Stimulated activated CD4-positive, alpha-beta T cell treated with anti-CD3 and anti-CD28 coated beads, Interleukin-15, amount 100 ng/mL, for 1 hour (primary cell): ENCODE results near the gene BMP7.

Source experiments
- DNase-seq, 2 donors: peaks; one replicate each; pipeline ENCODE4 v3.0.0-alpha.2; 2020; ENCODE audit warnings: low read depth in 1 of 2, low spot score in 1 of 2

BMP7 gene

DNA sequence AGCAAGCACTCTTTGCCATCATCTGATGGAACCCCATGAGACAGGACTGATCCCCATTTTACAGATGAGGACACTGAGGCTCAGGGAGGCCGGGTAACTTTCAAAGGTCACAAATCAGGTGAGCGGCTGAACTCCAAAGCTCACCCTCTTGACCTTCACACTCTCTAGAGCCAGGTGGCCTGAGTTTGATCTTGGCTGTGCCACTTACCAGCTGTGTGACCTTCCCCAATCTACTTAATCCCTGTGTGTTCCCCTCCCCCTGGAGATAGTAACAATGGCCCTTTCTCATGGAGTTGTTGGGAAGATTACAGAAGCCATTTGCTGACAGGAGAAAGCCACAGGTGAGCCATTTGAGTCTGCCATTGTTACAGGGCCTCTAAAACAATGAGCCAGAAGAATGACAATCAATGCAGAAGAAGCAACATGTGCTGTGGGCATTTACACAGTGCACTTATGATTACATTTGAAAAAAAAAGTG is 34.5 kb downstream of the BMP7 start:
- DNase-seq = no peak

DNA sequence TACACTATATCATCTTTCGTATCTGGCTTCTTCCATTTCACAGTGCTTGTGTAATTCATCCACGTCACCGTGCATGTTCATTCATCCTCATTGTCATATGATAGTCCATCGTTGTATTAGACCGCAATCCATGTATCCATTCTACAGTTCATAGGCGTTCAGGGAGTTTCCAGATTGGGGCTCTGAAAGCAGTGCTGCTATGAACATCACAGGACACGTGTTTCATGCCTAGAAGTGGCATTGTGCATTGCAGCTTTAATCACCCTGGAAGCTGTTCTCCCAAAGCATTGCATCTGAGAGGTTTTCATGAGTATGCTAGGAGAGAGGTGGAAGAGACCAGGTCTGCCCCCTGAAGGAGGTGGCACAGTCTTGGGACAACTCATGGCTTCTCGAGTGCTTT is 35.3 kb downstream of the BMP7 start:
- no peak for DNase-seq

DNA sequence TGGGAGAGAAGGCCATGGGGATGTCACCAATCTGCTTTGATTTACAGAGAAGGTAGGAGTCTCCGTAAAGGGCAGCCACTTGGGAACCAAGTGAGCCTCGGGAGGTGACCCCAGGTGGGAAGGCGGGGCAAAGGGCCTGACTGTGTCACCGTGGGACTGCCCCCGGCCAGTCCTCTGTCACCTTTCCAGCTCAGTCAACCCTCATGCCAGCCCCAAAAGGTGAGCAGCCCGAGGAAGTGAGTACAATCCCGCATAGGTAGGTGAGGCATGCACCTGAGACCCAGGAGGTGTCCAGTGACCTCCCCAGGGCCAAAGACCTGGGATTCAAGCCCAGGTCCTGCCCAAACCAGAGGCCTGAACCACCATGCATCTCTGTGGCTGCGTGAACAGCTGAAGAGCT is 36.2 kb downstream of the BMP7 start:
- no peak for DNase-seq

DNA sequence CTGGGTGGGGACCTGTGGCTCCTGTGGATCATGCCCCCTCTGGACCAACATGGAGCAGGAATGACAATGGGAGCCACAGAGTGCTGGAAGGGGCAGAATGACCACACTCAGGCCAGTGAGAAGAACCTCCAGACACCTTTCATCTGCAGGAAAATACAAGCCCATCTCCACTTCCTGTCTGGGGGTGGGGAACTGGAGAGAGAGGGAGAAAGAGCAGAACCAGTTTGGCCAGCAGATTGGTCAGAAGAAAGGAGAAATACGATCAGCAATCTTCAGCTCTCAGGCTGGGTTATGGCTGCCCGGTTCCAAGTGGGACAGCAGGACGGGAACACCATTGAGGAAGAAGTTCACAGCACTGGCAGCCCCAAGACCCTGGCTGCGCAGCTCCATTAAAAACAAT is 37.0 kb downstream of the BMP7 start:
- no peak for DNase-seq

DNA sequence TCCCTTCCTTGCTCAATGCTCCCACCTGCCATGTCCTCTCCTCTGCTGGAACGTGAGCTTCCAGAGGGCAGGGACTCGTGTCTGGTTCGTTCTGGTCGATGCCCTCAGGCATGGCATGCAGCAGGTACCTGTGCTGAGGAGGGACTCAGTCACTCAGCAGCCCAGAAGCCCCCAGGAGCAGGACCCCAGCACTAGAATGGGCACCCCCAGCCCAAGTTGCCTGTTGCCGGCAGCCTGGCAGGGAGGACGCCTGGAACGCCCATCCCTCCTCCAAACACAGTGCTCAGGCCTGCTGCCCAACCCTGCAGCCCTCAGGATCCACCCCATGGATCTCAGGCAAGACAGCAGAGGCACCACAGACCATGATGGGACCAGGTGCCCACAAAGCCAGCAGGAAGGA is 40.6 kb downstream of the BMP7 start:
- DNase-seq = no peak

DNA sequence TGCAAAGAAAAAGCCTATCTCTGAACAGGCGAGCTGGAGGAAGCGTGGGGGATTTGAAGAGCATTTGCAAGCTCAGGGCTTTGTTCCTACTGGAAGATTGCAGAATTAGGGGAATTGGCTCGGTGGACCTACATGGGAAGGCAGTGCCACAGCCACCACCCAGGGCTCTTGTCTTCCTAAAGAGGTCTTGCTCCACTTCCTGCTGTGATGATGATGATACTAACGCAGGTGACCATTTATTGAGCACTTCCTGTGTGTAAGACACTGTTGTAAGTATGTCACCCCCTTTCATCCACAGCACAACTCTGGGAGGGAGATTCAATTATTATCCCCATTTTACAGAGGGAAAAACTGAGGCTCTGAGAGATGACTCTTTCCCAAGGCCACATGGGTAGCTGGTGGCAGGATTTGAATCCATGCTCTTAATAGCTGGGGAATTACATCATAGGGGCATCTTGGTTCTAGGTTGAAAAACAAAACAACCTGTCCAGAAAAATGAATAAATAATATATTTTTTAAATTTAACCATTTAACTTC is 41.2 kb downstream of the BMP7 start:
- DNase-seq = no peak

DNA sequence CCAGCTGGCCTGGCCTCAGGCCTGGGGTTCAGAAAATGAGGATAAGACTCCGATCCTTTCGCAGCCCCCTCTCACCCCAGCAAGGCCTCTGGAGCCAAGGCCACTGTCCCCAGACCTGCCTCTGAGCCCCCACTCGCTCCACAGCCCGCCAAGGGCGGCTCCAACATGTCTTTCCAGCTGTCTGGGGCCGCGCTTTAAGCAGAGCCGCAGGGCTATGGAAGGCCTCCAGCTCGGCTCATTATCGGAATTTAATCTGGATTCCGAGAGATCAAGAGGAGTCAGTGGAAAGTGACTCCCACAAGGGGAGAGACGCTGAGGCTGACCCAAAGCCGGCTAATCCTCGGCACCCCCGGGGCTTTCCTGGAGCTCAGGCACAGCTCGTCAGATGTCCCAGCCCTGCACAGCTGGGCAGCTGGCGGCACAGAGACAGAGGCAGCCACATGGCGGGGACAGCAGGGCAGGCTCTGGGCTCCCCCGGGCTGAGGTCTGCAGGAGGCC is 41.8 kb downstream of the BMP7 start:
- DNase-seq = no peak

DNA sequence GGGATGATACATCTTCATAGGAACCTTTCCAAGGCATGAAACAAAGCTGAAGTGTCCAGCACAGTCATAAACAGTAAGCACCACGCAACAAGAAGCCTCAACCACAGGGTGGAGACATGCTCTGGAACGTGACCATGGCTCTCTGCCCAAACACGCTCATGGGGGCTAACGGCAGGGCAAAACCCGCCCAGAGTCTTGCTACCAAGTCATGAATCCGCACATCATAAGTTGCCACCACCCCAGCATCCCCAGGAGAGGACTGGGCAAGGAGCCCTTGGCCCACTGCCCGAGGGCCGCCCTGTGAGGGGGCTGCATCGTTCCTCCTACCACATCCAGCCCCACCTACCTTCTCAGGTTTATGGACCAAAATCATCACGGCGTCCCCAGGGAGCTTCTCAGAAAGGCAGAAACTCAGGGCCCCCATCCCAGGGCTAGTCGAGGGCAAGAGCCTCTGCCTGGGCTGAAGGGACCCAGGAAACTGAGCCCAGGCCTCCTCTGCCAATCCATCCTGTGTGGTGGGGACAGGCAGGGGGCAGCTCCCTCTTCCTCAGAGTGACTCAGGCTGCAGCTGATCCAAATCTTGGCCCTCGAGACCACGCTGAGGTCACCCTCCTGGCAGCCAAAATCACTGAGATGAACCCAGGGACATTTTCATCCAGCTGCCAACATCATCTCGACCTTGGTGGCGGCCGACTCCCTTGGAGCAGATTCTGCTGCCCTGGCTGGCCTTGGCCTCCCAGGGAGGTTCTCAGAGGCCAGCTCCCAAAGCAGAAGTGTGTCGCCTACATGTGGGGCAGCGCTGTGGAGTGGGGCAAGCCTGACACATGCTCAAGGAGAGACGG is 42.6 kb downstream of the BMP7 start:
- no peak for DNase-seq

DNA sequence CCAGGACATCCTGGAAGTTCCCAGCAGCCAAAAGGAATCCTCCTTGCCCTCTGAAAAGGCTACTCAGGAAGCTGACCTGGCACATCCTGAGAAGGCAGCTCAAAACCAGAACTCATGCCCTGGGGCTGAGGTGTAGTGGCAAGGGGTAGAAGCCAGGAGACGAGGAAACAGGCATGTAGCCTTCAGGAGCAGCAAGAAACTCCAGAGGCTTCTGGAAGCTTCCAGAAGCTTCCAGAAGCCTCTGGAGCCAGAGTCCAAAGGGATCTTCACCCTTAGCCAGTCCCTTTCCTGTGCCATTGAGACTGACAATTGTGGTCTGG is 43.9 kb downstream of the BMP7 start:
- DNase-seq = no peak

DNA sequence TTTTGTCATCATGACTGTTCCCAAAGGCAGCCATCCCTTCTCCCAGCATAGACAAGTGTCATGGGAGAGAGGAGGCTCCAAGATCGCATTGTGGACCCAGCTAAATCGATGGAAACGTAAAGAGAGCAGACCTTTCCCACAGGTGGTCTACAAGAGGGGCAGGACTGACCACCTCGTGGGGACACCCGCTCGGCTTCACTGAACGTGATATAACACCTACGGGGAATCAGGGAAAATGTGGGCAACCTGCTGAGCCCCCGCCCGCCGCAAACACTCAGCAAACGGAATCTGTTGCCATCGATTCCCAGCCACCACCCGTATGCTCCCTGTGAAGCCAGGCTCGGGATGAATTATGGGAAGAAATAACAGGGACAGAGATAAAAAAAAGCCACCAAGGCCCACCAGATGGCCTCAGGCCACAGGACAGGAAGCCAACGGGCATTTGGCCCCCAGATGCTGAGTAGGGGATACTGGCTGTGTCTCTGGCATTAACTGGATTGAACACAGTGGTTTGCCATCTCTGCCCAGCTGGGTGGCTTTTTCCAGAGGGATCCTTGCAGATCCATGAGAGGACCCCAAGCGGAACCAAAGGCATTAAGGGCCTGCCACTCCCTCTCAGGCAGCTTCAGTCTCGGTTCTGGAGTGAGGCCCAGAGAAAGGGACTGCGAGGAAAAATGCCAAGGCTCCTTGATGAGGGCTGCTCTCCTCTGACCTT is 44.4 kb downstream of the BMP7 start:
- DNase-seq = no peak

DNA sequence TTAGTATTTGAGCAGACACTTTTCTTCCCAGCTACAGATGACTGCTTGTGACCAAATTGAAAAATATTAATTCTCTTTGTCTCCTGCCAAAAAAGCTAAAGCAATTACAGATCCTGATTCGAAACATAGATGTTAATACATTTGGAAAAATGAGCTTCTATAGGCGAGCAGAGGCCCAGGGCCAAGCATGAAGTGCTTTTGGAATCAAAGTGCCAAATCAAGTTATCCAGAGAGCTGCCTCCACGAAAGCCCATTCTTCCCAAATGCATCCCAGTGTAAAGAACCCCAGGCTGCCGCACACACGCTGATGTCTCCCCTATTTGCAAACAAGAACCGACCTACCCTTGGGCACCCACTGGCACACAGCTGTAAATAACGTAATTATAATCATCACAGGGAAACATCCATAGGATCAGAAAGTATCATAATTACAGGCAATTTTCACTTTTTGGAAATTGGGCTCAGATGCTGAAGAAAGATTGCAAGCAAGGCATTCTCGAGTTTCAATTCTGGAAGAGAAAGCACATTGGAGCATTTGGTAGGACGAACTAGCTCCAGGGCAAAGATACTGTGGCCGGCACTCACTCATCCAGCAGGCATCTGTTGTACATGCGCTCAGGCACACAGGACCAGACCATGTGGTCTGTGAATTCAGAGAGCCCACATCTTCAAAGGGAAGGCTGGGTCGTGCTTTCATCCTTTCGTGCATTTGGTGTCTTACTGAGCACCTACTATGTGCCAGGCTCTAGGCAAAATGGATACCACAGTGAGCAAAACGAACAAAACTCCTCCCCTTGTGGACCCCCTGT is 45.9 kb downstream of the BMP7 start:
- DNase-seq = no peak

DNA sequence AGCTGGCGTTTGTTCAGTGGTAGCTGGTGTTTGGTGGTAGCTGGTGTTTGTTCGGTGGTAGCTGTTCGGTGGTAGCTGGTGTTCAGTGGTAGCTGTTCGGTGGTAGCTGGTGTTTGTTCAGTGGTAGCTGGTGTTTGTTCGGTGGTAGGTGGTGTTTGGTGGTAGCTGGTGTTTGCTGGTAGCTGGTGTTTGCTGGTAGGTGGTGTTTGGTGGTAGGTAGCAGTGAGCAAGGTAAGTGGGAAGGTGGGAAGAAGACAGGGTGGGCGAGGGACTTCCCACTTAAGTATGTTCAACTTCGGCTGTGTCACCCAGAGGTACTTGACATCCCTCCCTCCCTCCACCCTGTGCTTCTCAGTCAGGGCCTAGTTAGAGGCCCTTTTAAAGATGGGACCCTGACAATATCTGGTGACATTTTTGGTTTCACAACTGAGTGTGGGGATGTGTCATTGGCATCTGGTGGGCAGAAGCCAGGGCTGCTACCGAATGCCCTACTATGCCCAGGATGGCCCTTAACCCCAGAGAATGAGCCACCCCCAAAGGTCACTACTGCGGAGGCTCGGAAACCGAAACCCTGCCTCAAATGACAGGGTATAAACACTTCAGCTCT is 47.3 kb downstream of the BMP7 start:
- no peak for DNase-seq

DNA sequence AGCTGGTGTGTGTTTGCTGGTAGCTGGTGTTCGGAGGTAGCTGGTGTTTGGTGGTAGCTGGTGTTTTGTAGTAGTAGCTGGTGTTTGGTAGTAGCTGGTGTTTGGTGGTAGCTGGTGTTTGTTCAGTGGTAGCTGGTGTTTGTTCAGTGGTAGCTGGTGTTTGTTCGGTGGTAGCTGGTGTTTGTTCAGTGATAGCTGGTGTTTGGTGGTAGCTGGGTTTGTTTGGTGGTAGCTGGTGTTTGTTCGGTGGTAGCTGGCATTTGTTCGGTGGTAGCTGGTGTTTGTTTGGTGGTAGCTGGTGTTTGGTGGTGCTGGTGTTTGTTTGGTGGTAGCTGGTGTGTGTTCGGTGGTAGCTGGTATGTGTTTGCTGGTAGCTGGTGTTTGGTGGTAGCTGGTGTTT is 48.0 kb downstream of the BMP7 start:
- DNase-seq = no peak

DNA sequence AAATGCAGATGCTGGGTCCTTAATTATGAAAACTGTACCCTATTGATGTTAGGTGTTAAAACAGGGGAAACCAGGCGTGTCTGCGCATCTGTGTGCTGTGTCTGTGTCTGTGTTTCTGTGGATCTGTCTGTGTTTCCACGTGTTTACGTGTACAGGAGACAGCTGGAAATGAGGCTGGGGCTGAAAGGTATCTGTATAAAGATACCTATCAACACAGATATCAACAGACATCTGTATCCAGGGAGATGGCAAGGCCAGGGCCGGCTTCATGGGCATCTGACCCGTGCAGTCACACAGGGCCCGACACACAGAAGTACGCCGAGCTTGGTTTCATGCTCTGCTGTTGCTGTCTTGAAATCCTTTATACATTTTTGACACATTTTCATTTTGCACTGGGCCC is 48.6 kb downstream of the BMP7 start:
- DNase-seq = no peak

DNA sequence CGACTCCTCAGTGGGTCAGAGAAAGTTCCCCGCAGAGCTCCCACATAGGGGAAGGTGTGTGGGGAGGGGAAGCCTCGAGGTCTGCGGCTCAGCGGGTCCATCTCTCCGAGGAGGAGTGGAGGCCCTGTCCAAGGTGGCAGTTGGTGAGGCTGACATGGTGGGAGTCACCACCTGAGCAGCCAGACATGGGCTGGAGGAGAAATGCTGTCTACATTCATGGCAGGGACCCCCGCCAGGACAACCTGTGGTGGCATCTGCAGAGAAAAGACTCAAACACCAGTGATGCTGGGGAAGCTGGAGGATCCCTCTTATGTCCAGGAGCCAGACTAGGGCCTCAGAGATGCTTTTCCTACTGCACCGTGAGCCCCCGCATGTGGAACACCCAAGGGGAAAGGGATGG is 49.8 kb downstream of the BMP7 start:
- DNase-seq = no peak

DNA sequence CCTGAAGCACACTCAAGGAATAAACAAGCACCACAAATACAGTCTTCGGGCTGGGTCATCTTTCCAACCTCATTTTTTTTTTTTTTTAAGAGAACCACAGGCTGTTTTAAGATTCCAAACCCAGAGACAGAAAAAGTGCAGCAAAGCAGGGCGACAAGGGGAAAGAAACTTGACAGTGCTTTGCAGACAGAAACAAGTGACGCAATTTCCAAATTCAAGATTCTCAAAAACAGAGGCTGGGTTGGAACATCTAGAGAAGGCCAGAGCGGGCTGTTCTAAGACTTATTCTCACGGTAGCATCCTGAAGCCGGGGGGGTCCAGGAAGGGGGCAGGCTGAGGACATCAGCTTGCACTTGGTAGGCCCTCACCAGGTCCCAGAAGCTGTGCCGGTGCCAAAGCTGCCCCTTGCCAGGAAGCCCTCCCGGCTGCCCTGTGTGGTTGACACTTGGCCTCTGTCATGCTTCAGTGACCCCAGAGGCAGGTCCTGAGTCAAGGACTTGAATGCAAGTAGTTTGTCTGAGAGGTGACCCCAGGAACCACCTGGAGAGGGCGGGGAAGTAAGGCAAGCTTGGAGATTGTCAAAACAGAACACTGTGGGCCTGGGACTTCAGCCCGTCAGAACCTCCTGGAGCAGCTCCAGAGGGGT is 50.5 kb downstream of the BMP7 start:
- DNase-seq = no peak

DNA sequence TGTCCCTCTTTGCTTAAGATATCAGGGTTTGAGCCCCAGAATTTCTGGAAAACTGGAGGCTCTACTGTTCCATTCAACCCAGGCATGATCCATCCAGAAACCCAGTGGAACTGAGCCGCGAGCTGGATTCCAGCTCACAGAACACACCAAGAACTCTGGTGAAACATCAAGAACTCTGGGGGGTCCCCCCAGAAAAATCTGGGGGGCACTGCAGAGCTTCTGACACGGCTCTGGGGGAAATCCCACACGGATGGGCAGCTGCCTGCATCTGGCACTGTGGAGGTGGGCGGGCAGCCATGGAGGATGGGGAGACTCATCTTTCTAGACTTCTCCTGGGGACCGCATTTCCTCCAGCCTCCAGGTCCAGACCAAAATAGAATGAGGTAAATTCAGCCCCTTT is 51.0 kb downstream of the BMP7 start:
- DNase-seq = no peak

DNA sequence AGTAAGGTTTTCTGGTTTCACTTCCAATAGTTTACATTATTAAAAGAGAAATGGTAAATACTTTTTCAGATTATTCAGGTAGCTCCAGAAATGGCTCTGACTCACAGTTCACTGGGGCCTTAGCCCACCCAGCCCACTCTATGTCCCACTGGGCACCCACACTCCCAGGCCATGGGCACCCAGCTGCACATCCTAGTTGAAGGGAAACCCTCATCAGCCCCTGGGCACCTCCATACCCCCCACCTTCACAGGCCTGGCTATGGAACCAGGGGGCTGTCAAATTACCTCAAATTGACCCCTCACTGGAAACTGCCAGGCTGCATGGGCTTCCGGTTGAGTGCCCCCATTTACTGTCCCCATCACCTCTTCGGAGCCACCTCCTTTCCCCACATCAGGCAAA is 51.5 kb downstream of the BMP7 start:
- no peak for DNase-seq

DNA sequence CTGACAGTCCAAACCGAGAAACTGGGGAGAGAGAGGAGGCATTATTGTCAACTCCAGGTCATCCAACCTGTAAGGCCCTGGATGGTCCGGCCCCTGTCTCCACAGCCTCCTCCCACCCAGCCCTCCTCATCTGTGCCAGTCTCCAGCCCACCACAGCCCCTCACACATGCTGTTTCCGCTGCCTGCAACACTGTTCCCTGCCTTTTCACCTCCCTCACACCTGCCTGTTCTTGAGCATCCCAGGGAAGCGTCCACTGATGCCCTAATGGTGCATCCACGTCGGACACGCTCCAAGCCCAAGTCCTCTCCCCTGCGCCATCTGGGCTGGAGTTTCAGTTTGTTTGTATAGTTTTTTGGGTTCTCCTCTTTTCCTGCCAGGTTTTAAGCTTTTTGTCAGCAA is 52.0 kb downstream of the BMP7 start:
- no peak for DNase-seq

DNA sequence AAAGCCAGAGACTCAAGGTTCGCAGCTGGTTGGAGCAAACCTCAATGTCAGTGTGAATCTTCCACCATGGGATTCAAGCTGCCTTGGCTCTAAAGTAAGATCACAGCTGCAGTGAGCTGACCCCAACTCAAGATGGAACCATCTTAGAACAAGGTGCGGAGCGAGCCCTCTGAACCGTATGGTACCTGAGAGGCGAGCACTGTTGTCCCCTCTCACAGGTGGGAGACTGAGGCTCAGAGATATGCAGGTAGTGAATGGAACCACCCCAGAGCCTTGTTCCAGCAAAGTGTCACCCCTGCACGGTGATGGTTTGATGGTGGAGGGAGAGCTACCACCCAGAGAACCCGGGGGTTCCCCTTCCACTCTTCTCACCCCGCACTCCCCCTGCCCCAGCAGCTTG is 52.5 kb downstream of the BMP7 start:
- DNase-seq = no peak

DNA sequence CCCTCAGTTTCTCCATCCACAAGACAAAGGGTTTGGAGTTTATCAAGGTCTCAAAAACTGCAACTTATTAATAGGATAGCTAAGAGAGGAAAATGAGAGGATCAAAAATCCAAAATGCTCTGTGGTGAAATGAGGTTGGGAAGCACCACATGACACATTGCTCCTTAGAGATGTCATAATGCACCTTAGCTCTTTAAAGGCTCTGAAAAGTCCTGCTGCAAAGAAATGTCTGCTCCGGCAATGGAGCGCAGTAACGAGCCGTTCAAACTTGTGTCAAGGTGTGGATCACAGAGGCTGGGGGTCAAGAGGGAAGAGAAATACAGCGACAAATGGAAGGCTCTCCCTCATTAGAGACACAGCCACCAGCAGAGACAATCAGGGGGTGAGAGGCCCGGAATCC is 53.1 kb downstream of the BMP7 start:
- no peak for DNase-seq
